Tracheal epithelial cell (primary cell): Measurements from ENCODE around the gene NPIPB4. TPM values are rescaled to one million over a fixed set of nuclear protein-coding genes. Genes with fewer than 3 reads are reported as not detected.

Experiments used
- total RNA-seq: library from RNA; depleted of rRNA; stranded (reverse); fragments of >200 nt; gene quantifications from 2 replicates; pipeline ENCODE4 v1.2.1, GENCODE V29; 2014

Gene NPIPB4
- 5.8 and 22.7 TPM in 2 replicates for total RNA-seq

DNA sequence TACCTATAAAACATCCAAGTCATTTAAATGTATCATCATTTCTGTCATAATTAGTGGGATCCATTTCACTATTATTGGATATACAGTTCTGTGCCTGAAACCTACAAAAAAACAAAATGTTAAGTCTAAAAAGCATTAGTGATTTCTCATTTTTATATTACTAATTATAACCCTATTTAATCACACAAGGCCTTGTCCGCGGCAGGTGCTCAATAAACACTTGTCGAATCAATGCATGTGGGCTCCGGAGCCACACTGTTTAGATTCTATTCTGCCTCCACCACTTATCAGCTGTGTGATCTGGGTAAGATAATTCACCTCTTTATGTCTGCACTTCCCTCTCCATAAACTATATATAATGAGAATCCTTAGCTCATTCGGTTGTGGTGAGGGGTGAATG is at the start of gene NPIPB4:
Gene NPIPB4 (minus strand): TSS at position 101 of the 400 bp plus-strand sequence. CDS start 378 bp downstream, outside the sequence.

Other genes starting within 250 kb of the NPIPB4 start
- gene IGSF6, start 205.1 kb downstream of the NPIPB4 start, total RNA-seq: not detected in 2 replicates
- 0.24 TPM in 1 of 2 replicates, not detected in the other for gene OTOA, start 193.8 kb downstream of the NPIPB4 start, total RNA-seq
- gene UQCRC2, start 95.6 kb upstream of the NPIPB4 start, total RNA-seq: 208 and 273 TPM in 2 replicates
- gene PDZD9, start 143.4 kb upstream of the NPIPB4 start, total RNA-seq: not detected in 2 replicates
- 6.5 and 13.6 TPM in 2 replicates for gene MOSMO, start 150.4 kb upstream of the NPIPB4 start, total RNA-seq
- gene VWA3A, start 234.8 kb upstream of the NPIPB4 start, total RNA-seq: not detected in 2 replicates